GM23338 (cell line): Measurements from ENCODE around the gene CCL17. TPM values are rescaled to one million over a fixed set of nuclear protein-coding genes. Genes with fewer than 3 reads are reported as not detected.

Source experiments
- ATAC-seq: fragments of 200-7000 bp; cut with Tn5 transposase; 3 replicates; pipeline ENCODE4 v1.9.1; 2020
- DNase-seq: peaks from one replicate; pipeline ENCODE4 v3.0.0-alpha.2; 2015; ENCODE audit warnings: low spot score
- H2AFZ ChIP-seq: fragments of 200-600 bp; sonication (generic); 2 replicates; pipeline ENCODE4 v1.8.0; 2016; ENCODE audit warnings: antibody characterized with exemption, mild to moderate bottlenecking, moderate library complexity
- H3F3A ChIP-seq: fragments of 200-600 bp; sonication (generic); replicated peaks from 2 replicates; pipeline ENCODE4 v1.8.0; 2017; ENCODE audit warnings: antibody characterized with exemption, mixed run types, low read depth
- H3K27ac ChIP-seq: fragments of 200-600 bp; sonication (generic); 2 replicates; pipeline ENCODE4 v1.6.1; 2016; ENCODE audit warnings: low read depth
- H3K27me3 ChIP-seq: fragments of 200-600 bp; sonication (generic); 2 replicates; pipeline ENCODE4 v1.8.0; 2016; ENCODE audit warnings: mild to moderate bottlenecking, mixed run types, moderate library complexity; ENCODE audit not compliant: insufficient read depth
- H3K36me3 ChIP-seq: fragments of 200-600 bp; sonication (generic); 2 replicates; pipeline ENCODE4 v1.8.0; 2016; ENCODE audit warnings: mild to moderate bottlenecking; ENCODE audit not compliant: insufficient read depth
- H3K4me1 ChIP-seq: fragments of 200-600 bp; sonication (generic); 2 replicates; pipeline ENCODE4 v1.8.0; 2016; ENCODE audit warnings: mild to moderate bottlenecking, moderate library complexity; ENCODE audit not compliant: insufficient read depth
- H3K4me2 ChIP-seq: fragments of 200-600 bp; sonication (generic); 2 replicates; pipeline ENCODE4 v1.7.1; 2017; ENCODE audit warnings: mixed run types
- H3K4me3 ChIP-seq: fragments of 200-600 bp; sonication (generic); 2 replicates; pipeline ENCODE4 v1.6.1; 2016; ENCODE audit warnings: mixed run types
- H3K79me2 ChIP-seq: fragments of 200-600 bp; sonication (generic); replicated peaks from 2 replicates; pipeline ENCODE4 v1.8.0; 2017; ENCODE audit warnings: mild to moderate bottlenecking; ENCODE audit not compliant: insufficient read depth
- H3K9me2 ChIP-seq: fragments of 200-600 bp; sonication (generic); 2 replicates; pipeline ENCODE4 v1.8.0; 2017; ENCODE audit not compliant: insufficient read depth
- H4K20me1 ChIP-seq: fragments of 200-600 bp; sonication (generic); replicated peaks from 2 replicates; pipeline ENCODE4 v1.8.0; 2017; ENCODE audit warnings: mild to moderate bottlenecking; ENCODE audit not compliant: insufficient read depth
- H3K27ac Mint-ChIP-seq: 2 replicates; pipeline ENCODE4 v1.8.0; 2020; ENCODE audit warnings: inconsistent platforms, mild to moderate bottlenecking, moderate library complexity, mixed read lengths
- H3K27me3 Mint-ChIP-seq: 3 replicates; pipeline ENCODE4 v1.8.0; 2022; ENCODE audit warnings: low read depth, mild to moderate bottlenecking, moderate library complexity, mixed read lengths, inconsistent platforms; ENCODE audit not compliant: insufficient read depth, poor library complexity
- H3K36me3 Mint-ChIP-seq: 3 replicates; pipeline ENCODE4 v1.8.0; 2021; ENCODE audit warnings: low read depth, mild to moderate bottlenecking, inconsistent platforms, moderate library complexity, mixed read lengths
- H3K4me1 Mint-ChIP-seq: 3 replicates; pipeline ENCODE4 v1.8.0; 2020; ENCODE audit warnings: mild to moderate bottlenecking, inconsistent platforms, mixed read lengths
- H3K4me3 Mint-ChIP-seq: 3 replicates; pipeline ENCODE4 v1.8.0; 2021; ENCODE audit warnings: moderate library complexity, mild to moderate bottlenecking, inconsistent platforms, mixed read lengths
- H3K9me3 Mint-ChIP-seq: 3 replicates; pipeline ENCODE4 v1.8.0; 2020; ENCODE audit warnings: moderate library complexity, mild to moderate bottlenecking, inconsistent platforms, mixed read lengths
- CREB1 ChIP-seq: fragments of 250-450 bp; sonication (Bioruptor Pico); IDR thresholded peaks from 2 replicates; pipeline ENCODE4 v1.5.0; 2020; ENCODE audit warnings: low read depth, mild to moderate bottlenecking, moderate library complexity
- CTCF ChIP-seq, 2 experiments: fragments of 200-600 bp in 1 of 2; sonication (generic) in 1 of 2; conservative IDR thresholded peaks; 2 replicates each; pipeline versions ENCODE4 v1.5.1 to v1.6.1; 2016 to 2017; ENCODE audit warnings: antibody characterized with exemption in 2 of 2, low read depth in 2 of 2, mild to moderate bottlenecking in 2 of 2, moderate library complexity in 1 of 2
- EZH2 ChIP-seq: fragments of 200-600 bp; sonication (generic); IDR thresholded peaks from one replicate; pipeline ENCODE4 v1.8.0; 2017; ENCODE audit warnings: antibody characterized with exemption, mild to moderate bottlenecking, low read depth; ENCODE audit not compliant: unreplicated experiment
- STAT1 ChIP-seq: IDR thresholded peaks from one replicate; pipeline ENCODE4 v1.6.1; 2016; ENCODE audit warnings: antibody characterized with exemption; ENCODE audit not compliant: unreplicated experiment
- ZNF114 ChIP-seq: fragments of 250-450 bp; sonication (Bioruptor Pico); IDR thresholded peaks from 2 replicates; pipeline ENCODE4 v1.5.0; 2020; ENCODE audit warnings: mild to moderate bottlenecking, moderate library complexity
- ZNF331 ChIP-seq: fragments of 250-450 bp; sonication (Bioruptor Pico); IDR thresholded peaks from 2 replicates; pipeline ENCODE4 v1.5.0; 2020; ENCODE audit warnings: low read depth, mild to moderate bottlenecking, moderate library complexity
- polyA plus RNA-seq: library from polyadenylated mRNA; unstranded; fragments of >200 nt; fragmentation: Nextera tagmentation; extraction: Ambion mirVana; gene quantifications from 2 replicates; pipeline ENCODE4 v1.2.1, GENCODE V29; 2016
- total RNA-seq: library from RNA; depleted of rRNA; stranded (reverse); fragments of >200 nt; shearing (Covaris generic); gene quantifications from 2 replicates; pipeline ENCODE4 v1.2.3, GENCODE V29; 2014
- TF ChIP-seq, protein P1 (sequence below): IDR thresholded peaks from 2 replicates; pipeline ENCODE4 v1.6.1; 2016; ENCODE audit warnings: antibody characterized with exemption

CCL17 gene
- total and polyA plus RNA-seq, 2 experiments from 2014 or later: not detected

DNA sequence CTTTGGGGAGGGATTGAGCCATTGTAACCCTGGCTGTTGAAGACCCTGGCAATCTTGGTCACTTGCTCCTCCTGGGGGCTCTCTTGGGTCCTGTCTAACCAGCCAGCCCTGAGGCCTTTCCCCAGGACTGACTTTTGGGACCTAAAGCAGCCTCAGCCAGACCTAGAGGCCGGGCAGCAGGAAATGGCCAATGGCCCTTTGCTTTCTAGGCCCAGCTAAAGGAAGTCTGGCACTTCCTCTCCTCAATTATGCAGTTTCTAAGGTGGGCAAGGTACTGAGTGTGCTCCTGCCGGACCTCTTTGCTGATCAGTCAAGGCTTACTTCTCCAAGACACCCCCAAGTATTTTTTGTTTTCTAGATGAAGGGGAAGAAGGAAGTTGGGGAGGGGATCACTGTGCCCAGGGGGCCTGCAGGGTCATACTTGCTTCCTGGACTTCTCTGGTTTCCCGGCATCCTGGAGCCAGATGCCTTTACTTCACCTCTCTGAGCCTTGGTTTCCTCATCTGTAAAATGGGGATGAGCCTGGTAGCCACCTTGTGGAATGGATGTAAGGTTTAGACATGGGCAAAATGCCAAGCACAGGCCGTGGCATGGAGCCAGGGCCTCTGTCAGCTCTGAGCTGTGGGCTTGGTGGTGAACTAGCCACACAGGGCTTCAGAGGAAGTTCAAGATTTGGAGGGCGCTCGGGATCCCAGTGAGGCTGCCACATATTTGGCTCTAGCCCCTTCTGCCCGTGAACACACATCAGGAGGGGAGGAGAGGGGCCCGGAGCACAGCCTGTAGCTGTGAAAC lies 23.7 kb upstream of the CCL17 start:
- H3K9me3 Mint-ChIP-seq: no peaks in the 10 kb centered on the region; the same call in 2 of the 3 replicates
- no peak overlapping the region for H3K4me2 ChIP-seq
- no peak overlapping the region for H2AFZ ChIP-seq

DNA sequence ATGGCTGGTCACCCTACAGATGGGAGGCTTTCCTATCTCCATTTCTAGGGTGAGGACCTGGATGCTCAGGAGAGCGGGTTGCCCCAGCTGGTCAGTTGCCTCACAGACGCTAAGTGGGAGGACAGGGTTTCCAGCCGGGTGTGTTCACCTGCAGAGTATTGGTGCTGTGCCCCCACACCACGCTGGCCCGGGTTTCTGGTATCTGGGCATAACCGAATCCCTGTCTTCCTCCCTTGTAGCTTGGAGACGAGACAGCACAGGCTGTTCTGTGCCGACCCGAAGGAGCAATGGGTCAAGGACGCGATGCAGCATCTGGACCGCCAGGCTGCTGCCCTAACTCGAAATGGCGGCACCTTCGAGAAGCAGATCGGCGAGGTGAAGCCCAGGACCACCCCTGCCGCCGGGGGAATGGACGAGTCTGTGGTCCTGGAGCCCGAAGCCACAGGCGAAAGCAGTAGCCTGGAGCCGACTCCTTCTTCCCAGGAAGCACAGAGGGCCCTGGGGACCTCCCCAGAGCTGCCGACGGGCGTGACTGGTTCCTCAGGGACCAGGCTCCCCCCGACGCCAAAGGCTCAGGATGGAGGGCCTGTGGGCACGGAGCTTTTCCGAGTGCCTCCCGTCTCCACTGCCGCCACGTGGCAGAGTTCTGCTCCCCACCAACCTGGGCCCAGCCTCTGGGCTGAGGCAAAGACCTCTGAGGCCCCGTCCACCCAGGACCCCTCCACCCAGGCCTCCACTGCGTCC lies 22.6 kb upstream of the CCL17 start:
- H3K27ac Mint-ChIP-seq: no peak overlapping the region
- H3F3A ChIP-seq: no peaks in the 10 kb centered on the region

More for the DNA sequence above, 23.7 kb upstream of the CCL17 start:
- no peaks in the 10 kb centered on the region for H3F3A ChIP-seq
- ATAC-seq (no peak), DNase-seq (no peak)
- H3K27ac ChIP-seq: no peak overlapping the region
- H3K4me3 ChIP-seq: no peak overlapping the region
- Mint-ChIP-seq H3K27ac (no peak overlapping the region), H3K4me3 (no peak overlapping the region), H3K36me3 (no peaks in the 10 kb centered on the region), H3K27me3 (peaks cover 13% of the 10 kb centered on the region), H3K4me1 (peaks cover 9% of the 10 kb centered on the region)
- TF ChIP-seq EZH2: no peak
- no peak for TF ChIP-seq CREB1 (CRISPR knock-in tag)
- no peak for TF ChIP-seq STAT1
- no peaks in the 10 kb centered on the region for H3K4me1 ChIP-seq
- no peaks in the 10 kb centered on the region for H4K20me1 ChIP-seq
- no peaks in the 10 kb centered on the region for H3K79me2 ChIP-seq
- no peaks in the 10 kb centered on the region for H3K27me3 ChIP-seq
- H3K36me3 ChIP-seq: no peaks in the 10 kb centered on the region
- peaks cover 3% of the 10 kb centered on the region; the same call in 1 of the 2 replicates for H3K9me2 ChIP-seq

More for the DNA sequence above, 22.6 kb upstream of the CCL17 start:
- Mint-ChIP-seq H3K27me3 (peaks cover 12% of the 10 kb centered on the region), H3K9me3 (no peaks in the 10 kb centered on the region; the same call in 2 of the 3 replicates), H3K4me3 (no peak overlapping the region), H3K36me3 (no peaks in the 10 kb centered on the region), H3K4me1 (peaks cover 13% of the 10 kb centered on the region)
- Histone ChIP-seq H2AFZ (no peak overlapping the region), H3K79me2 (no peaks in the 10 kb centered on the region), H4K20me1 (no peaks in the 10 kb centered on the region), H3K4me2 (no peak overlapping the region), H3K27ac (no peak overlapping the region), H3K27me3 (no peaks in the 10 kb centered on the region), H3K4me3 (no peak overlapping the region), H3K4me1 (no peaks in the 10 kb centered on the region), H3K36me3 (no peaks in the 10 kb centered on the region), H3K9me2 (no peaks in the 10 kb centered on the region)
- ATAC-seq (no peak), DNase-seq (no peak)
- TF ChIP-seq ZNF114 (no peak), CREB1 (CRISPR knock-in tag) (no peak), ZNF331 (CRISPR knock-in tag) (no peak), EZH2 (no peak), CTCF (conservative IDR thresholded peaks at IDR 0.05; ENCODE audit: low read depth in 2 of 2) (no peak)
- TF ChIP-seq, protein P1, sequence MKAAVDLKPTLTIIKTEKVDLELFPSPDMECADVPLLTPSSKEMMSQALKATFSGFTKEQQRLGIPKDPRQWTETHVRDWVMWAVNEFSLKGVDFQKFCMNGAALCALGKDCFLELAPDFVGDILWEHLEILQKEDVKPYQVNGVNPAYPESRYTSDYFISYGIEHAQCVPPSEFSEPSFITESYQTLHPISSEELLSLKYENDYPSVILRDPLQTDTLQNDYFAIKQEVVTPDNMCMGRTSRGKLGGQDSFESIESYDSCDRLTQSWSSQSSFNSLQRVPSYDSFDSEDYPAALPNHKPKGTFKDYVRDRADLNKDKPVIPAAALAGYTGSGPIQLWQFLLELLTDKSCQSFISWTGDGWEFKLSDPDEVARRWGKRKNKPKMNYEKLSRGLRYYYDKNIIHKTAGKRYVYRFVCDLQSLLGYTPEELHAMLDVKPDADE: no peak
